Activated CD8-positive, alpha-beta T cell treated with anti-CD3 and anti-CD28 coated beads for 36 hours (primary cell): ENCODE results near the gene PDX1. TPM values are rescaled to one million over a fixed set of nuclear protein-coding genes. Genes with fewer than 3 reads are reported as not detected.

Source experiments
- ATAC-seq: fragments of 200-7000 bp; cut with Tn5 transposase; one replicate; pipeline ENCODE4 v1.10.0; 2021; ENCODE audit warnings: mild to moderate bottlenecking, moderate library complexity
- CTCF ChIA-PET: fragments of 350-600 bp; sonication (Branson Sonifier 250); formaldehyde crosslinking; loops from one replicate; lab custom pipeline; 2021; ENCODE audit warnings: antibody characterized with exemption; lab: Charles Lee
- POLR2A ChIA-PET: fragments of 350-600 bp; sonication (Branson Sonifier 250); formaldehyde crosslinking; loops from one replicate; lab custom pipeline; 2021; ENCODE audit warnings: antibody characterized with exemption; lab: Charles Lee
- DNase-seq: peaks from one replicate; pipeline ENCODE4 v3.0.0-alpha.2; 2020
- H3K27ac Mint-ChIP-seq: one replicate; pipeline ENCODE4 v1.8.0; 2021; ENCODE audit warnings: mild to moderate bottlenecking, mixed read lengths
- H3K27me3 Mint-ChIP-seq: one replicate; pipeline ENCODE4 v1.8.0; 2021; ENCODE audit warnings: mixed read lengths
- H3K36me3 Mint-ChIP-seq: one replicate; pipeline ENCODE4 v1.8.0; 2021; ENCODE audit warnings: low read depth, mixed read lengths
- H3K4me1 Mint-ChIP-seq: one replicate; pipeline ENCODE4 v1.8.0; 2021; ENCODE audit warnings: low read depth, mixed read lengths
- H3K4me3 Mint-ChIP-seq: one replicate; pipeline ENCODE4 v1.8.0; 2021; ENCODE audit warnings: mild to moderate bottlenecking, moderate library complexity, mixed read lengths
- H3K9me3 Mint-ChIP-seq: one replicate; pipeline ENCODE4 v1.8.0; 2021; ENCODE audit warnings: mixed read lengths
- CTCF ChIP-seq: fragments of 200-600 bp; IDR thresholded peaks from one replicate; pipeline ENCODE4 v1.8.0; 2022; ENCODE audit warnings: antibody characterized with exemption, mild to moderate bottlenecking
- intact Hi-C: fragments of 100-400 bp; cut with micrococcal nuclease; formaldehyde crosslinking; loops from one replicate; pipeline ENCODE4 v1.10.0; 2022
- total RNA-seq, 2 experiments: library from RNA; stranded (reverse); gene quantifications; one replicate each; pipeline ENCODE4 v1.2.3, GENCODE V29; 2021

The PDX1 gene
- total RNA-seq, 2 experiments from 2014 or later = not detected

- ChIA-PET POLR2A (interaction anchor here (1.0 kb wide), 1 partner anchor 43 kb away, joined by 3 read pairs; no protein-coding TSS in a partner anchor), CTCF (interaction anchor here (0.8 to 7.0 kb wide), 5 partner anchors 12 to 145 kb away, joined by 3 to 46 read pairs (median 3); no protein-coding TSS in a partner anchor)
- no peak for DNase-seq
- peaks cover 27% of the 10 kb centered on the region for H3K4me1 Mint-ChIP-seq
- intact Hi-C loops = no loop called here
- H3K9me3 Mint-ChIP-seq = no peaks in the 10 kb centered on the region
- H3K36me3 Mint-ChIP-seq = no peaks in the 10 kb centered on the region
- peaks cover 76% of the 10 kb centered on the region for H3K27me3 Mint-ChIP-seq
- no peak overlapping the region for H3K27ac Mint-ChIP-seq
- no peak for ATAC-seq
- H3K4me3 Mint-ChIP-seq = no peak overlapping the region
- no peak for TF ChIP-seq CTCF
Measured at GRCh38 chr13:27970382-27971235, 50.8 kb downstream of the PDX1 start.

GRCh38 chr13:27971236-27971645, 51.4 kb downstream of the PDX1 start:
- Mint-ChIP-seq H3K36me3 (no peaks in the 10 kb centered on the region), H3K27ac (no peak overlapping the region), H3K4me3 (no peak overlapping the region), H3K27me3 (peaks cover 76% of the 10 kb centered on the region), H3K9me3 (no peaks in the 10 kb centered on the region), H3K4me1 (peaks cover 27% of the 10 kb centered on the region)
- CTCF ChIA-PET = interaction anchor here (2.1 to 7.0 kb wide), 3 partner anchors 13 to 144 kb away, joined by 9 to 46 read pairs (median 25); no protein-coding TSS in a partner anchor
- no peak for ATAC-seq
- intact Hi-C loops = no loop called here
- TF ChIP-seq CTCF = no peak
- DNase-seq = no peak
- POLR2A ChIA-PET = interaction anchor here (0.6 kb wide), 1 partner anchor 637 kb away, joined by 5 read pairs; no protein-coding TSS in a partner anchor

- intact Hi-C loops = no loop called here
- CTCF ChIA-PET = interaction anchor here (2.1 to 7.0 kb wide), 3 partner anchors 12 to 145 kb away, joined by 9 to 46 read pairs (median 25); no protein-coding TSS in a partner anchor
- Mint-ChIP-seq H3K4me3 (no peak overlapping the region), H3K27ac (no peak overlapping the region), H3K36me3 (no peaks in the 10 kb centered on the region), H3K9me3 (no peaks in the 10 kb centered on the region), H3K4me1 (peaks cover 24% of the 10 kb centered on the region), H3K27me3 (peaks cover 77% of the 10 kb centered on the region)
- no peak for TF ChIP-seq CTCF
- no peak for ATAC-seq
- no peak for DNase-seq
- POLR2A ChIA-PET = interaction anchor here (0.6 kb wide), 1 partner anchor 638 kb away, joined by 5 read pairs; no protein-coding TSS in a partner anchor
Measured at GRCh38 chr13:27971776-27972477, 52.1 kb downstream of the PDX1 start.

- H3K27me3 Mint-ChIP-seq = peaks cover 77% of the 10 kb centered on the region
- no peak overlapping the region for H3K4me3 Mint-ChIP-seq
- no peak overlapping the region for H3K27ac Mint-ChIP-seq
- no peak for DNase-seq
- ChIA-PET CTCF (interaction anchor here (2.1 to 7.0 kb wide), 3 partner anchors 12 to 145 kb away, joined by 9 to 46 read pairs (median 25); no protein-coding TSS in a partner anchor), POLR2A (interaction anchor here (1.0 kb wide), 1 partner anchor 249 kb away, joined by 3 read pairs; no protein-coding TSS in a partner anchor)
- no peaks in the 10 kb centered on the region for H3K9me3 Mint-ChIP-seq
- TF ChIP-seq CTCF = no peak
- intact Hi-C loops = no loop called here
- H3K4me1 Mint-ChIP-seq = peaks cover 21% of the 10 kb centered on the region
- ATAC-seq = no peak
- H3K36me3 Mint-ChIP-seq = no peaks in the 10 kb centered on the region
Measured at GRCh38 chr13:27972478-27972820, 52.6 kb downstream of the PDX1 start.
